Measurements from ENCODE around the gene RBM15. TPM values are rescaled to one million over a fixed set of nuclear protein-coding genes. Genes with fewer than 3 reads are reported as not detected.

RBM15 gene
- total and polyA plus RNA-seq, 2 donors from 2014 or later = 2.2 to 27.8 TPM

GRCh38 chr1:110292031-110292741 is 47.0 kb upstream of the RBM15 start:
- H3K4me1 ChIP-seq (ENCODE audit: control insufficient read depth in 2 of 3, insufficient read depth in 2 of 3, low read depth in 1 of 3, low read length in 3 of 3) = no peaks in the 10 kb centered on the region
- DNase-seq (no peak), FAIRE-seq (no peak)
- no peak for TF ChIP-seq CTCF (IDR thresholded peaks at IDR 0.05; ENCODE audit: borderline replicate concordance, extremely low read depth, insufficient read depth)
- H3K9me3 ChIP-seq (ENCODE audit: control insufficient read depth in 2 of 3, insufficient read depth in 1 of 3, low read length in 3 of 3) = no peaks in the 10 kb centered on the region
- intact Hi-C loops (cut with DNase I) = no loop called here
- H3K4me3 ChIP-seq (ENCODE audit: low read length in 3 of 3) = no peak overlapping the region
- no peaks in the 10 kb centered on the region for H3K27me3 ChIP-seq (ENCODE audit: control insufficient read depth, insufficient read depth, low read length)
- no peak overlapping the region for H3K9ac ChIP-seq (ENCODE audit: low read length in 3 of 3)
- no peak overlapping the region for H3K27ac ChIP-seq (ENCODE audit: low read depth in 2 of 2, low read length in 2 of 2)
- no peaks in the 10 kb centered on the region for H3K36me3 ChIP-seq (ENCODE audit: control insufficient read depth in 2 of 3, insufficient read depth in 3 of 3, low read length in 3 of 3)

- Histone ChIP-seq H3K9ac (ENCODE audit: low read length in 3 of 3) (no peak overlapping the region), H3K9me3 (ENCODE audit: control insufficient read depth in 2 of 3, insufficient read depth in 1 of 3, low read length in 3 of 3) (no peaks in the 10 kb centered on the region), H3K36me3 (ENCODE audit: control insufficient read depth in 2 of 3, insufficient read depth in 3 of 3, low read length in 3 of 3) (no peaks in the 10 kb centered on the region), H3K27ac (ENCODE audit: low read depth in 2 of 2, low read length in 2 of 2) (no peak overlapping the region), H3K4me3 (ENCODE audit: low read length in 3 of 3) (no peak overlapping the region), H3K4me1 (ENCODE audit: control insufficient read depth in 2 of 3, insufficient read depth in 2 of 3, low read depth in 1 of 3, low read length in 3 of 3) (no peaks in the 10 kb centered on the region), H3K27me3 (ENCODE audit: control insufficient read depth, insufficient read depth, low read length) (no peaks in the 10 kb centered on the region)
- intact Hi-C loops (cut with DNase I) = no loop called here
- TF ChIP-seq CTCF (IDR thresholded peaks at IDR 0.05; ENCODE audit: borderline replicate concordance, extremely low read depth, insufficient read depth) = no peak
- DNase-seq = no peak
- no peak for FAIRE-seq
Measured at GRCh38 chr1:110293601-110294104, 45.5 kb upstream of the RBM15 start.

GRCh38 chr1:110294308-110294707 is 44.9 kb upstream of the RBM15 start:
- no peak for FAIRE-seq
- no peaks in the 10 kb centered on the region for H3K4me1 ChIP-seq (ENCODE audit: control insufficient read depth in 2 of 3, insufficient read depth in 2 of 3, low read depth in 1 of 3, low read length in 3 of 3)
- no peak overlapping the region for H3K27ac ChIP-seq (ENCODE audit: low read depth in 2 of 2, low read length in 2 of 2)
- no peaks in the 10 kb centered on the region for H3K27me3 ChIP-seq (ENCODE audit: control insufficient read depth, insufficient read depth, low read length)
- intact Hi-C loops (cut with DNase I) = no loop called here
- TF ChIP-seq CTCF (IDR thresholded peaks at IDR 0.05; ENCODE audit: borderline replicate concordance, extremely low read depth, insufficient read depth) = no peak
- H3K9me3 ChIP-seq (ENCODE audit: control insufficient read depth in 2 of 3, insufficient read depth in 1 of 3, low read length in 3 of 3) = no peaks in the 10 kb centered on the region
- no peak overlapping the region for H3K4me3 ChIP-seq (ENCODE audit: low read length in 3 of 3)
- no peaks in the 10 kb centered on the region for H3K36me3 ChIP-seq (ENCODE audit: control insufficient read depth in 2 of 3, insufficient read depth in 3 of 3, low read length in 3 of 3)
- DNase-seq = no peak
- no peak overlapping the region for H3K9ac ChIP-seq (ENCODE audit: low read length in 3 of 3)

Measured in kidney (tissue), 14 donors.